CD4-positive, alpha-beta T cell treated with Interleukin-4 for 1 hour (primary cell): ENCODE data around the gene USB1.
"Not testable (repeated sequence)": the region's sequence is repeated elsewhere in the genome, so short reads cannot be mapped to it uniquely, and the experiment has no call there.

ENCODE experiments used
- DNase-seq, 2 donors: peaks; one replicate each; pipeline ENCODE4 v3.0.0-alpha.2; 2020 to 2022

The USB1 gene

DNA sequence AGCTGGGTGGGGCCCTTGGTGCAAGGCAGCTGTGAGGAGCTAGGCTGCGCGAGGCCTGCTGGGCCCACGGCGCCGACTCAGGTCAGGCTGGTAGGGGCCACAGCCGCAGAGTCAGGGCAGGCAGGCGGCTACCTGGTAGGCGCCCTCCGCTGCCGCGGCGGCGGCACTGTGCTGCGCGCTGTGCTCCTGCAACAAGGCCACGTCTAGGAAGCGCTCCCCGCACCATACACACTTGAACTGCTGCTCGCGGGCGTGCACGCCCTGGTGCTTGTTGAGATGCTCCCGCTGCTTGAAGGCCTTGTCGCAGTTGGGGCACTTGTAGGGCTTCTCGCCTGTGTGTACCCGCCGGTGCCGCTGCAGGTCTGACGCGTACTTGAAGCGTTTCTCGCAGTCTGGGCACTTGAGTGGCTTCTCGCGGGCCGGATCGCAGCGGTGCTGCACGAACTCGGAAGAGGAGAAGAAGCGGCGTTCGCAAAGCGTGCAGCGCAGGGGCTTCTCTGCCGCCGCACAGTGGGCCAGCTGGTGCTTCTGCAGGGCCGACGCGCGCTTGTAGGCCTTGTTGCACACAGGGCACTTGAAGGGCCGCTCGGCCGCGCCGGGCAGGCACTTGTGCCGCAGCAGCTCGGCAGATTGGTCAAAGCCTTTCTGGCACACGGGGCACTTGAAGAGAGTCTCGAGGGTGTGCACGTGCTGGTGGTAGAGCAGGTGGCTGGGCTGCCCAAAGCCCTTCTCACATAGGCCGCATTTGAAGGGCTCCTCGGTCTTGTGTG, 4.6 kb upstream of the USB1 start:
- DNase-seq = no peak

DNA sequence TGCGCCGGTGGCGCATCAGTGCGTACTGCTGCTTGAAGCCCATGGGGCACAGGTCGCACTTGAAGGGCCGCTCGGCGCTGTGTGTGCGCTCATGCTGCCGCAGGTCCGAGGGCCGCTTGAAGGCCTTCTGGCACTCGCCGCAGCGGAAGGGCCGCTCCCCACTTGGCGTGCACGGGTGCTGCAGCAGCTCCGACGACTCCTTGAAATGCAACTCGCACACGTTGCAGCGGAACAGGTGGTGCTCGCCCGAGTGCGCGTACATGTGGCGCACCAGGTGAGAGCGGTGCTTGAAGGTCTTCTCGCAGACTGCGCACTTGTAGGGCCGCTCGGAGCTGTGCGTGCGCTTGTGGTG, 4.1 kb upstream of the USB1 start:
- no peak for DNase-seq

DNA sequence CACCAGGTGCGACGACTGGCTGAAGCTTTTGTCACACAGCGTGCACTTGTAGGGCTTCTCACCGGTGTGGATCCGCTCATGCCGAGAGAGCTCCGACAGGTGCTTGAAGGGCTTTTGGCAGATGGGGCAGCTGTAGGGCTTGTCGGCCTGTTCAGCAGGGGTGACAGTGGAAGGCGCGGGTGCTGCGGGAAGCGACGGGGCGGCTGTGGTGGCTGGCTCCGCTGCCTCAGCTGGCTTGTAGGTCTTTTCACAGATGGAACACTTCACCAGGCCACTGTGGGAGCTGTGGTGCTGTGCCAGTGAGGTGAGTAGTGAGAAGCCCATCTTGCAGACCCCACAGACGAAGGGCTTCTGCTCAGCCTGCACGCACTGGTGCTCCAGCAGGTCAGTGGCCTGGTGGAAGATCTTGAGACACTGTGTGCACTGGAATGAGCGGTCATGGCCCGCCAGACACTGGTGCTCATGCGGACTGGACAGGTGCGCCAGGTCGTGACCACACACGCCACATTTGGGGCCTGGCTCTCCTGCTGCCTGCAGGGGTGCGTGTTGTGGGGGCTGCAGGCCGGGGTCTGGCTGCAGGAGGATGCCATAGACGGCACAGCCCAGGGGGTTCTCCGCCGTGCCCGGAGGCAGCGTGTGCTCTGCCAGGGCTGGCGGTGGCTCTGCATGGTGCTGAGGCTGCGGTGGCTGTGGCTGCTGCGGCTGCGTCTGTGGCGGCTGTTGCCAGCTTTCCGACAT, 3.5 kb upstream of the USB1 start:
- DNase-seq = no peak

DNA sequence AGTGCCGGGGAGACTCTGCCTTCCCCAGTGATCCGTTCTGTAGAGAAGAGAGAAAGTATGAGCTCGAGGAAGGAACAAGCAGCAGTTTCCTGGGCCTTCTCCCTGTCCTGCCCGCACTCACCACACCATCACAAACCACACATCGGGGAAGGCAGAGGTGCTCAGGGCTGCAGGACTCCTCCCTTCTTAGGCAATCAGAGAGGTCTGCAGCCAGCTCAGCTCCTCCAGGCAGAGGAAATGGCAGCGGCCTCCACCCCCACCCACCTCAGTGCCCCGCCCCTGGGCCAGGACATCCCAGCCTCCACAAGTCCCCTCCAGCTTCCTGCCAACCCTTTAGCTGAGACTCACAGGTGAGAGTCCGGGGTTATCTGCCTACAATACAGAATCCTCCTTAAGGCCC, 2.7 kb upstream of the USB1 start:
- peak; percentile 52 to 74 for DNase-seq

DNA sequence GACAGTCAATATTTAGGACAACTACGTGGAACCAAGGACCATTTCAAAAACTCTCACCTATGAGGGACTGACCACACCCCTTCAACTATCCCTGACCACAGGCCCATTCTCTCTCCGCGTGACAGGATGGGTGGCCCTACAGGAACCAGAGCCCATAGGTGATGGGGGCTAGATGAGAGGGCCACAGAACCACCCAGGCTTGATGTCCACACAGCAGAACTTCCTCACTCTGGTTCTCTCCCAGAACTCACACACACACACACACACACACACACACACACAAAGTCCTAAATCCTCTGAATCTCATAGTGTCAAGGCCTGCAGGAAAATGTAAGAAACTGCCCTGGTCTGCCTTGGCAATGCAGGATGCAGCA, 2.2 kb upstream of the USB1 start:
- no peak for DNase-seq

DNA sequence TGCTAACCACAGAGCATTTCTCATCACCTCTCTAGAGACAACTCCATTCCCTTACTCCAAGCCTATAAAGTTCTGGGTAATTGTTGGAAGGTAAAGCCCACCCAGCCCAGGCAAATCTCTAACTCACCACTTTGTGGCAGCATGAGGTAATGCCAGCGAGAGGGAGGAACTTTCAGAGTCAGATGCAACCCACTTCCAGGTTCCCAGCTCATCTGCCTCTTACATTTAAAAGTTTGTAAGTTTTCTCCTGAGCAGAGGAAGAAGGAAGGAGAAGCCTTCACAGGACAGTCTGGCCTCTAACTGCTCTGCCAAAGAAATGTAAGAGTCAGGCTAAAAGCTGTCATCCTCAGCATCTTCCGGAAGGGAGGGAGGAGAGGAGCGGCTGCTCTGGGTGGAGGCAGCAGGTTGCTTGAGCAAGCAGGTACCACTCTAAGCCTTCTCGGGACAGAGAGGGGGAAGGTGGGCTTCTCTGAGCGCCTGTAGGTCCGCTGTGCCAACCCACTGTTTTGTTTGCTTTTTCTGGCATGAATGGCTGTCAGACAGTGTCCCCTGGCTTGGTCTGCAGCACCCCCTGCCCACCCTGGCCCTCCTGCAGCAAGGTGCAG, 1.7 kb upstream of the USB1 start:
- DNase-seq = peak; percentile 31 to 46

DNA sequence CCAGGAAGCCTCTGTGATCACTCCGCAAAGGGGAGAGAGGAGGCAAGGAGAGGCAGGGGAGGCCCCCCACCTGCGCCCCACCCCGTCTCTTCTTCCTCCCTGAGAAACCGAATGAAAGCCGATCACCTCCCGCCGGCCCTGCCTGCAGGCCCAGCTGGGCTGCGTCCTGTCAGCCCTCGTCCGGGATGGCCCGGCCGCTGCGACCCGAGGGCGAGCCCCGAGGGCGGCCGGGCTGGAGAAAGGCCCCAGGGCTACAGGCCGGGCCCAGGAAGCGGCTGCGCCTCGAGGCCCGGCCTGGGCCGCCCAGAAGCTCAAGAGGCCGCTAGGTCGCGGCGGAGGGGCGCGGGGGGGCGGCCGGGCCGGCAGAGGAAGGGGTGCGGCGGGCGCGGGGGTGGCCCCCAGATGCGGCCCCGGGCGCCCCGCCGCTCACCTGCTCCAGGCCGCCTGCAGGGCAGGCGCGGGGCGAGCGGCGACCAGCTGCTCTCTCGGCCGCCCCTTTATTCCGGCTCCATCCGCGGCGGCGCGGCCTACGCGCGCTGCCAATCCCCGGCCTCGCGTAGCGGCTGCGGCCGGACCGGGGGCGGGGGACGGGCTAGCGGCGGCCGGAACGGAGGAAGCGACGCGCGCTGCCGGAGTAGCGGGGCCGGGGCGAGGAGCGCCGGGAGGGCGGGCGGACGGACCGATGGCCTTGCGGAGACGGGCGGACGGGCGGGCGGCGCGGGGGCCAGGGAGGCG, 1.1 kb upstream of the USB1 start, which contains the start of gene ZNF319:
Gene ZNF319, minus strand, starts transcription at position 702 of the 735 bp plus-strand sequence. CDS start 2,407 bp downstream, outside the sequence.
- DNase-seq = no peak

DNA sequence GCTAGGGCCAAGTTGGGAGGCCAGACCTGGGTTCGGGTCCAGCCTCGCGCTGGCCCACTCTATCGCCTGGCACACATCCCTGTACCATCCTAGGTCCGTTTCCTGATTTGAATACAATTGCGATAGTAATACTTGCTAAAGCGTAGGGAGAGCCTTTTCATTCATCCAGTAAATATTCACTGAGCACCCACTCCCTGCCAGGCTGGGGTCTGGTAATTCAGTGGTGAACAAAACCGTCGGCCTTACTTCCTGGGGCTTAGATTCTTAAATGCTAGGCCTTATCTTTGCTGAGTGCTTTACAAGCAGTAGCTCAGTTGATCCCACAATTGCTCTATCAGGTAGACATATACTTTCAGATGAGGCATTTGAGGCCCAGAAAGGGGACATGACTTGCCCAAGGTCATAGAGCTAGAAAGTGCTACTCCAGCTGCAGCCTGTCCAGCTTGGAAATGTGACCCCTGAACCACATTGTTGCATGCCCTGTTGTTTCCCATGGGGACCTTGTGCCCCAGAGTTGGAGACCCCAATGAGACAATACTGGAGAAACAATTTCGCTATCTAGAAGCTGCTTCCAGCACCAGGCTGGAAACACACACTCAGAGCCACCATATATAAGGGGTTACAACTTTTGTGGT, 691 bp downstream of the USB1 start:
- no peak for DNase-seq

DNA sequence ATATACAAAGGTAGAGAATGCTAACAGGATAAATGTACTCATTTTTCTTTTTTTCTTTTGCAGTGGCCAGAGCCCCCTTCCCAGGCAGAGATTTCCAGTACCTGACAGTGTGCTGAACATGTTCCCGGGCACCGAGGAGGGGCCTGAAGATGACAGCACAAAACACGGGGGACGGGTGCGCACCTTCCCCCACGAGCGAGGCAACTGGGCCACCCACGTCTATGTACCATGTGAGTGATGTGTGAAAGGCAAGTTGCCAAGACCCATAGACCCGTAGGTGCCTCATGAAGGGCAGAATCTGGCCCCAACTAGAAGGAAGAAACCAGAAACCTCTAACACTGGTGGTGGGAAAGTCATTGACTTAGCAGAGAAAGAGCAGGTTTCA, 1.2 kb downstream of the USB1 start:
- DNase-seq = no peak

DNA sequence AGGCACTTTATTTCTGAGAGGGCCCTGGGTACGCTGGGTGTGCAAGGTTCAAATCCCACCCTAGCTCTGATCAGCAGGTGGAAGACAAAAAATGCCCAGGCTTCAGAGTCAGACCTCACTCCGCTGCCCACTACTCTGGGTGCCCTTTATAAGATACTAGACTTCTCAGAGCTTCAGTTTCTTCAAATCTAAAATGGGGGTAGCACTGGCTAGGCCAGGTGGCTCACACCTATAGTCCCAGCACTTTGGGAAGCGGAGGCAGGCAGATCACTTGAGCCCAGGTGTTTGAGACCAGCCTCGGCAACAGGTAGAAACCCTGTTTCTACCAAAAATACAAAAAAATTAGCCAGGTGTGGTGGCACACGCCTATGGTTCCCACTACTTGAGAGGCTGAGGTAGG, 1.7 kb downstream of the USB1 start:
- DNase-seq = no peak

DNA sequence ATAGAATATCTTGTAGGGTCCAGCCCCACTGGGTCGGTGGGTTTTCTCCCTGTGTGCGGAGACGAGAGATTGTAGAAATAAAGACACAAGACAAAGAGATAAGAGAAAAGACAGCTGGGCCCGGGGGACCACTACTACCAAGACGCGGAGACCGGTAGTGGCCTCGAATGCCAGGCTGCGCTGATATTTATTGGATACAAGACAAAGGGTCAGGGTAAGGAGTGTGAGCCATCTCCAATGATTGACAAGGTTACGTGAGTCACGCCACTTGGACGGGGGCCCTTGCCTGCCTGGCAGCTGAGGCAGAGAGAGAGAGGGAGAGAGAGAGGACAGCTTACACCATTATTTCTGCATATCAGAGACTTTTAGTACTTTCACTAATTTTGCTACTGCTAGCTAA, 3.5 kb downstream of the USB1 start:
- not testable (repeated sequence) for DNase-seq

DNA sequence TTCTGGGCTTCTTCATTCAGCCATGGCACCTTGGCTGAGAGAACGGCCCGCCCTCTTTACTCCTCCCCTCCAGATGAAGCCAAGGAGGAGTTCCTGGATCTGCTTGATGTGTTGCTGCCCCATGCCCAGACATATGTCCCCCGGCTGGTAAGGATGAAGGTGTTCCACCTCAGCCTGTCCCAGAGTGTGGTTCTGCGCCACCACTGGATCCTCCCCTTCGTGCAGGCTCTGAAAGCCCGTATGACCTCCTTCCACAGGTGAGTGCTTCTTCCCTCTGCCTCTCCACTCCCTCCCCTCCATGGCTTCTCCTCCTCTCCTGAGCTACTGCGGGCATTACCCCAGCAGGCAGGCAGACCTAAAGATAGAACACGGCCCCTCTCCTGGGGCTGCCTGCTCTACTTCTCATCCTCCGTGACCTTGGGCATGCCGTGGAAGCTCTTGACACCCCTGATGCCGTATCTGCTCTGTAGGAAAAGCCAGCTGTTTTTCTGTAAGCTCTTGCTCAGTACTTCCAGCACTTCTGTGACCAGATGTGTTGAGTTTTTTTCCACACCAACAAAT, 8.7 kb downstream of the USB1 start:
- no peak for DNase-seq

DNA sequence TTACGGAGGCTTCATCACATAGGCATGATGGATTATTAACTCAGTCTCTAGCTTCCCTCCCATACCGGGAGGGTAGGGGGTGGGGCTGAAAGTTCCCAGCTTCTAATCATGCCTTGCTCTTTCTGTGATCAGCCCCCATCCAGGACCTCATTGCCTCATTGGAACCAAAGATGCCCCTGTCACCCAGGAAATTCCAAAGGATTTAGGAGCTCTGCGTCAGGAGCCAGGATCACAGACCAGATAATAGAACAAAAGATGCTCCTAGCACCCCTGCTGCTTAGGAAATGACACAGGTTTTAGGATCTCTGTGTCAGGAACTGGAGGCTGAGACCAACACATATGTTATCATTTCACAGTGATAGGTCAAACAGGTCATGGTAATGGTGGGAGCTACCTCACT, 9.7 kb downstream of the USB1 start:
- DNase-seq = no peak

DNA sequence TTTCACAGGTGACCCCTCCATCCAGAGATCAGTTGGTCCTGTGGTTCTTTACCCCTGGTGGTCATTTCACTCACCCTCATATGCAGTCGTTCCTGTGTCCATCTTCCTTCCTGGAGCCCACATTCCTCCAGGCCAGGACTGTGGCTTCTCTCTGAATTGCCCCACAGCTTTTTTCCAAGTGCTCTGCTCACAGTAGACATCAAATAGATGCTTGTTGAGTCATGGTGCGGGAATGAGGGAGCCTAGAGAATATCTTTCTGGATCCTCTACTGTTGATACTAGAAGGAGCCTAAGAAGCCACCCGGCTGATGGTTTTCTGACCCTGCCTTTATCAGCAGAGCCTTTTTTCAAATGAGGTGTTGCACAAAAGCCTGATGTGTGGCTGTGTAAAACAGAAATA, 10.4 kb downstream of the USB1 start:
- DNase-seq = no peak

DNA sequence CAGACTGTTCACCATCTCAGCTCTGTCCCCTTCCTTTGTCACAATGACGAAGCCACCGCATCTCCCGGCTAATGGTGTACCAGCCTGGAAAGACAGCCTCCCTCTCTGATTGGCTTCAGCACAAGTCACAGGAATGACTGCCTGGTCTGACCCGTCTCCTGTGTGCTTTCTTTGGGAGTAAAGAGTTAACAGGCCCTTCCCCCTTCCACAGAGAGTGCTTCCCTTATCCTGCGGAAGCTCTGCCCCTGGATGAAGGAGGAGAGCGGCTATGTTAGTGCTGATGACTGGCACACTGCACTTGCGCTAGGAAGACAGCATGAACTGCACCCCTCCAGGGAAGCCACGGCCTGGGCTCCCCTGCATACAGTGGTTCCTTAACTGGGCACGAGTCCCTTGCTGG, 11.3 kb downstream of the USB1 start:
- no peak for DNase-seq

DNA sequence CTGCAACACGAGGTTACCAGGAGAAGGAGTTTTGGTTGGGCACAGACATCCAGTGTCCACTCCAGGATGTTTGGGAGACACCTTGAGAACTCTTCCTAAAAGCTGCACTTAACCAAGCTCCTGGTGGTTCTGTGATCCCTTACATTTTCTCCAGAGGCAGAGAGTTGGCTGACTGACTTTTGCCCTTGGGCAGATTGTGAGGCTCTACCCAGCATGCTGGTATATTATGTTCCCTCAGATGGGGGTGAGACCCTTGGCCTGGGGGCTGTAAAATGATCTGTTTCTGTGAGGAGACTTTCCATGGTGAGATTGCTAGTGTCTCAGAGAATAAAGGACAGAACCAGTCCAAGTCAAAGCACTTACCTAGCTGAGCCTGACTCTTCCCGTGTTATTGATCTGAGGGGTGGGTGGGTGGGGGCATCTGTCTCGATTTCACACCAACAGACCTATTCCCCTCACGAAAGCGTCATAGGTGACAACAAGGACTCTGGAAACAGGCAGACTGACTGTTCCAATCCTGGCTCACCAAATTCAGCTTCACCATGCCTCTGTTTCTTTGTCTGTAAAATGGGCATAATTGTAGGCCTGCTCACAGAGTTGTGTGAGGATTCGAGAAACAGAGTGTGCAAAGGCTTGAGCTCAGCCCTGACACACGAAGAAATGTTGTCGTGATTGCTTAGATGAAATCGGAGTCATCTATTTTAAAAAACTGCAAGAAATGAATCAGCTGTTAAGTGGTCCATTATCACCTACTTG, 12.2 kb downstream of the USB1 start:
- no peak for DNase-seq

DNA sequence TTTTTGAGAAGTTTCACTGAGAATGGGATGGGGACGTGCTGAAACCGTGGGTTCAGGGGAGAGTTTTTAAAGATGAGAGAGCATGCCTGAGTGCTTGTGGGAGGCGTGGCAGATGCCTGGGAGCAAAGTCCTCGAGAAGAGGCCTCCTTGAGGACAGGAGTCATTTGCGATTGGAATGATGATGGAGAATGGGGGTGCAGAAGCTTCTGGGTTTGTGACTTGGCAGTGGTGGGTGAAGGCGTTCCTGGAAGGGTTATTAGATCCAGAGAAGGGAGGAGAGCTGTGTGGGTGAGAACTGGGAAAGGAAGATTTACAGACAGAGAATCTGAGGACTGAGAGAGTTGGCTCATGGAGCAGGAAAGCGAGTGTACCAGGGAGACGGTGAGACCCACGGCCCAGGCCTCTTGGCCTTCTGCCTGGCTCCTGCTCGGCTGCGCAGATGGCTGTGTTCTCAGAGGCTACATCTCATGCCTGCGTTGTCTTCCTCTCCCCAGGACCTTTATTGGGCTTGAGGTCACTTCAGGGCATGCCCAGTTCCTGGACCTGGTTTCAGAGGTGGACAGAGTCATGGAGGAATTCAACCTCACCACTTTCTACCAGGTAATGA, 15.7 kb downstream of the USB1 start:
- no peak for DNase-seq

DNA sequence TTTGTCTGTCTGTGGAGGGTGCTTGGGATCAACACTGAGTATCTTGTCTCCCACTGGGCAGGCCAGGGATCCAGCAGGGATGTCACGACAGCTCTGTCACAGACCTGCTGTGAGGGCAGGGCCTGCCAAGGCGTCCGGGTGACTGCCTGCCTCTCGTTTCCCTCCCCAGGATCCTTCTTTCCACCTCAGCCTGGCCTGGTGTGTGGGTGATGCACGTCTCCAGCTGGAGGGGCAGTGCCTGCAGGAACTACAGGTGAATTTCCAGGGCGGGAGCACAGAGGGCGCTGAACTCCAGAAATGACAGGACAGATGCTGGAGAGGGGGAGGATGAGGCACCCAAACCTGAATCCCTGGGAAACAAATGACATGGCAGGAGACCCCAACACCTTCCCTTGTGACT, 17.6 kb downstream of the USB1 start:
- no peak for DNase-seq

DNA sequence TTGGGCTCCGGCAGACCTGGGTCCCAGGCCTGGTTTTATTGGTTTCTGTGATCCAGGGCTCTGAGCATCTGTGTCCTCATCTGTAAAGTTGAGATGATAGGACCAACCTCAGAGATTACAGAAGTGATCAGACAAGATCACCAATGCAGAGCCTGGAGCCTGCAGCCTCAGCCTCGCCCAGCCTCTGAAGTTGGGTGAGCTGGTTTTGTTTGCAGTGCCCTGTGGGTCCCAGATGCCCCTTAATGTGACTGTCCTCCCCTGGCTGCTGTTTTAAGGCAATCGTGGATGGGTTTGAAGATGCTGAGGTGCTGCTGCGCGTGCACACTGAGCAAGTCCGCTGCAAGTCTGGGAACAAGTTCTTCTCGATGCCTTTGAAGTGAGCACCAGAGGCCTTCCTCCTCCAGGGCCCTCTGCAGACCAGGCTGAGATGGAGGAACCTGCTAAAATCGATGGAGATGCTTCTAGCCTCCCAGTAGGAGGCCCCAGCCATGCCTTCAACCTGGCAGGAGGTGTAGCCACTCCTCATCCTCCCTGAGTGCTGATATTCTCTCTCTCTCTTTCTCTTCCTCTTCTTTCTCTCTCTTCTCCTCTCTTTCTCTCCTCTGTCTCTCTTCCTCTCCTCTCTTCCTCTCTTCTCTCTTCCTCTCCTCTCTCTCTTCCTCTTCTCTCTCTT, 18.8 kb downstream of the USB1 start:
- no peak for DNase-seq

DNA sequence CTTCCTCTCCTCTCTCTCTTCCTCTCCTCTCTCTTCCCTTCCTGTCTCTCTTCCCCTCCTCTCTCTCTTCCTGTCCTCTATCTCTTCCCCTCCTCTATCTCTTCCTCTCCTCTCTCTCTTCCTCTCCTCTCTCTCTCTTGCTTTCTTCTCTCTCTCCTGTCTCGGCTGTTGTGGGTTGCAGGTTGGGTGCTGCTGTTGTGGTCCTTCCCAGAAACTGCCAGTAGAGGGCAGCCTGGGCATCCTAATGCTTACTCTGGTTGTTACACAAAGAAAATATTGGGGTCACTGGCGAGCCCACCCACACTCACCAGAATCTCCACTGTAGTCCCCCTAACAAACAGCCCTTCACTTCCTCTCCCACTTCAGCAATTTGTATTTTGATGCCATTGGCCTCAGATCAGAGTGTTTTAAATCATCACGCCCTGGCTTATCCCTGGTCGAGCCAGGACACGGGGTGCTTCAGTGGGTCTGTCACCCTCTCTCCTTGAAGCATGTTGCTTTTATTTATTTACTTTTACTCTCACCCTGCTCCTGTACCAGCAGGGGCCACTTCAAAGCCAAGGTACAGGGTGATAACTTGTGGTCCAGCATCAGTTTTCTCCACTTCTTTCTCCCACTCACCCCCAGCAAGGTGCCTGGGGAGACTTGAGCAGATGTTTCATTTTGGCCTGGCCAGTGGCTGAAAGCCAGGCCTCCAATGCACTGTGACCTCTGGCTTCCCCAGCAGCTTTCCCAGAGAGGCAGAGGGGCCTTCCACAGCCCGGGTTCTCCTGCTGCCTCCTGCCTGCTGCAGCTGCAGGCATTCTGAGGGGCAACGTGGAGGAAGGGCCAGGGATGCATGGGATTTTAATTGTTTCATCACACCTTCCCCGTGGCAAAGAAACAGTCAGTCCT, 19.7 kb downstream of the USB1 start:
- DNase-seq = peak; percentile 61 to 75
